PC-9 (cell line): ENCODE results near the gene ATG4A.

Experiments used
- EZH2 ChIP-seq: fragments of 200-600 bp; sonication (generic); IDR thresholded peaks from 2 replicates; pipeline ENCODE4 v1.8.0; 2017; ENCODE audit warnings: antibody characterized with exemption, low read depth
- TF ChIP-seq, protein P1 (sequence below): fragments of 200-600 bp; sonication (generic); conservative IDR thresholded peaks from 2 replicates; pipeline ENCODE4 v1.6.1; 2017; ENCODE audit warnings: mixed run types, antibody characterized with exemption, mild to moderate bottlenecking, moderate library complexity

DNA sequence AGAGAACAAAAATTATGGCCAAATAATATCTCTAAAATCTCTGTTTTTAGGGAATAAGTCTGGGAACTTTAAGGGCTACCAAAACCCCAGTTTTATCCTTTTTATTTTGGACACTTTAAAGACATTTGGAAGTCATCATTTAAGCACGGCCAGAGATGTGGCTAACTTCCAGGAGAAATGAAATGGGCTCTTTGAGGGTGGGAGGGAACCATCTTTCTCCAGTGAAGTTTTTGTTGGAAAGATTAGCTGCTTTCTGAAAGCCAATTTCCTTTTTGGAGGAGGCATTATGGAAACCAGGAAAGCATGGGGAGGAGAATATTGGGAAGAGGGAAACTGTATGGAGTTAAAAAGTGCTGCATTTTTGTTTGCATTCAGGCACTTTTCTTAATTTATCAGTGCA lies 41.9 kb upstream of the ATG4A start:
- TF ChIP-seq, protein P1, sequence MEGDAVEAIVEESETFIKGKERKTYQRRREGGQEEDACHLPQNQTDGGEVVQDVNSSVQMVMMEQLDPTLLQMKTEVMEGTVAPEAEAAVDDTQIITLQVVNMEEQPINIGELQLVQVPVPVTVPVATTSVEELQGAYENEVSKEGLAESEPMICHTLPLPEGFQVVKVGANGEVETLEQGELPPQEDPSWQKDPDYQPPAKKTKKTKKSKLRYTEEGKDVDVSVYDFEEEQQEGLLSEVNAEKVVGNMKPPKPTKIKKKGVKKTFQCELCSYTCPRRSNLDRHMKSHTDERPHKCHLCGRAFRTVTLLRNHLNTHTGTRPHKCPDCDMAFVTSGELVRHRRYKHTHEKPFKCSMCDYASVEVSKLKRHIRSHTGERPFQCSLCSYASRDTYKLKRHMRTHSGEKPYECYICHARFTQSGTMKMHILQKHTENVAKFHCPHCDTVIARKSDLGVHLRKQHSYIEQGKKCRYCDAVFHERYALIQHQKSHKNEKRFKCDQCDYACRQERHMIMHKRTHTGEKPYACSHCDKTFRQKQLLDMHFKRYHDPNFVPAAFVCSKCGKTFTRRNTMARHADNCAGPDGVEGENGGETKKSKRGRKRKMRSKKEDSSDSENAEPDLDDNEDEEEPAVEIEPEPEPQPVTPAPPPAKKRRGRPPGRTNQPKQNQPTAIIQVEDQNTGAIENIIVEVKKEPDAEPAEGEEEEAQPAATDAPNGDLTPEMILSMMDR = no peak
- TF ChIP-seq EZH2 = no peak
